Neuron (in vitro differentiated cells): ENCODE results near the gene CRISPLD2.

Source experiments
- H2AFZ ChIP-seq: one replicate; pipeline ENCODE4 v1.6.1; 2013; ENCODE audit warnings: low read depth, mild to moderate bottlenecking, inconsistent platforms, low read length, moderate library complexity
- H3K27me3 ChIP-seq: one replicate; pipeline ENCODE4 v1.6.1; 2013; ENCODE audit warnings: low read length; ENCODE audit not compliant: insufficient read depth
- H3K36me3 ChIP-seq: one replicate; pipeline ENCODE4 v1.6.1; 2013; ENCODE audit warnings: low read length; ENCODE audit not compliant: insufficient read depth
- H3K4me1 ChIP-seq: one replicate; pipeline ENCODE4 v1.6.1; 2013; ENCODE audit warnings: low read length; ENCODE audit not compliant: insufficient read depth
- H3K4me3 ChIP-seq: 2 replicates; pipeline ENCODE4 v1.5.1; 2013; ENCODE audit warnings: mild to moderate bottlenecking, low read length, moderate library complexity
- H3K9me3 ChIP-seq: one replicate; pipeline ENCODE4 v1.6.1; 2013; ENCODE audit warnings: low read length

CRISPLD2 gene

GRCh38 chr16:84807776-84808175 is 12.0 kb upstream of the CRISPLD2 start:
- H3K36me3 ChIP-seq: no peaks in the 10 kb centered on the region

GRCh38 chr16:84808826-84809225 is 11.0 kb upstream of the CRISPLD2 start:
- peaks cover 16% of the 10 kb centered on the region for H3K27me3 ChIP-seq
- H3K9me3 ChIP-seq: peaks cover 10% of the 10 kb centered on the region
- H3K4me3 ChIP-seq: no peak overlapping the region
- H3K36me3 ChIP-seq: no peaks in the 10 kb centered on the region
- H3K4me1 ChIP-seq: no peaks in the 10 kb centered on the region
- no peak overlapping the region for H2AFZ ChIP-seq

More at GRCh38 chr16:84807776-84808175, 12.0 kb upstream of the CRISPLD2 start:
- Histone ChIP-seq H2AFZ (no peak overlapping the region), H3K4me1 (no peaks in the 10 kb centered on the region), H3K4me3 (no peak overlapping the region), H3K27me3 (peaks cover 6% of the 10 kb centered on the region), H3K9me3 (peaks cover 8% of the 10 kb centered on the region)

- Histone ChIP-seq H3K4me1 (no peaks in the 10 kb centered on the region), H3K27me3 (peaks cover 30% of the 10 kb centered on the region), H3K36me3 (no peaks in the 10 kb centered on the region), H3K9me3 (peaks cover 4% of the 10 kb centered on the region), H3K4me3 (no peak overlapping the region), H2AFZ (no peak overlapping the region)
Measured at GRCh38 chr16:84810518-84811273, 9.1 kb upstream of the CRISPLD2 start.

- H3K36me3 ChIP-seq: no peaks in the 10 kb centered on the region
- no peaks in the 10 kb centered on the region for H3K4me1 ChIP-seq
- H3K27me3 ChIP-seq: peaks cover 33% of the 10 kb centered on the region
- peaks cover 4% of the 10 kb centered on the region for H3K9me3 ChIP-seq
- H2AFZ ChIP-seq: no peak overlapping the region
- no peak overlapping the region for H3K4me3 ChIP-seq
Measured at GRCh38 chr16:84811529-84811928, 8.3 kb upstream of the CRISPLD2 start.

- Histone ChIP-seq H3K9me3 (peaks cover 4% of the 10 kb centered on the region), H3K36me3 (no peaks in the 10 kb centered on the region), H3K4me3 (no peak overlapping the region), H3K27me3 (peaks cover 33% of the 10 kb centered on the region), H2AFZ (no peak overlapping the region), H3K4me1 (no peaks in the 10 kb centered on the region)
Measured at GRCh38 chr16:84813141-84813934, 6.4 kb upstream of the CRISPLD2 start.

GRCh38 chr16:84815462-84815861 is 4.3 kb upstream of the CRISPLD2 start:
- Histone ChIP-seq H3K9me3 (peaks cover 2% of the 10 kb centered on the region), H3K4me1 (peaks cover 4% of the 10 kb centered on the region), H2AFZ (no peak overlapping the region), H3K4me3 (no peak overlapping the region), H3K27me3 (peaks cover 37% of the 10 kb centered on the region), H3K36me3 (no peaks in the 10 kb centered on the region)

GRCh38 chr16:84816023-84816422 is 3.8 kb upstream of the CRISPLD2 start:
- Histone ChIP-seq H3K27me3 (peaks cover 42% of the 10 kb centered on the region), H2AFZ (no peak overlapping the region), H3K4me1 (peaks cover 4% of the 10 kb centered on the region), H3K9me3 (peaks cover 2% of the 10 kb centered on the region), H3K4me3 (no peak overlapping the region), H3K36me3 (no peaks in the 10 kb centered on the region)

GRCh38 chr16:84816485-84816884 is 3.3 kb upstream of the CRISPLD2 start:
- Histone ChIP-seq H3K4me1 (peaks cover 4% of the 10 kb centered on the region), H3K9me3 (peaks cover 2% of the 10 kb centered on the region), H3K36me3 (no peaks in the 10 kb centered on the region), H3K27me3 (peaks cover 46% of the 10 kb centered on the region), H2AFZ (no peak overlapping the region), H3K4me3 (no peak overlapping the region)

- peaks cover 48% of the 10 kb centered on the region for H3K27me3 ChIP-seq
- no peaks in the 10 kb centered on the region for H3K36me3 ChIP-seq
- peaks cover 4% of the 10 kb centered on the region for H3K4me1 ChIP-seq
- H2AFZ ChIP-seq: no peak overlapping the region
- H3K4me3 ChIP-seq: no peak overlapping the region
- peaks cover 2% of the 10 kb centered on the region for H3K9me3 ChIP-seq
Measured at GRCh38 chr16:84817206-84817605, 2.6 kb upstream of the CRISPLD2 start.

GRCh38 chr16:84817613-84818012 is 2.2 kb upstream of the CRISPLD2 start:
- Histone ChIP-seq H3K27me3 (peaks cover 45% of the 10 kb centered on the region), H3K4me3 (no peak overlapping the region), H3K4me1 (peaks cover 4% of the 10 kb centered on the region)

GRCh38 chr16:84818133-84818532 is 1.7 kb upstream of the CRISPLD2 start:
- peaks cover 4% of the 10 kb centered on the region for H3K4me1 ChIP-seq
- peaks cover 43% of the 10 kb centered on the region for H3K27me3 ChIP-seq
- H3K9me3 ChIP-seq: peaks cover 2% of the 10 kb centered on the region
- no peak overlapping the region for H2AFZ ChIP-seq
- H3K36me3 ChIP-seq: no peaks in the 10 kb centered on the region
- no peak overlapping the region for H3K4me3 ChIP-seq

More at GRCh38 chr16:84817613-84818012, 2.2 kb upstream of the CRISPLD2 start:
- H3K36me3 ChIP-seq: no peaks in the 10 kb centered on the region
- no peak overlapping the region for H2AFZ ChIP-seq
- H3K9me3 ChIP-seq: peaks cover 2% of the 10 kb centered on the region

- Histone ChIP-seq H3K36me3 (no peaks in the 10 kb centered on the region), H3K27me3 (peaks cover 39% of the 10 kb centered on the region), H3K4me1 (peaks cover 4% of the 10 kb centered on the region), H2AFZ (no peak overlapping the region), H3K4me3 (no peak overlapping the region), H3K9me3 (no peaks in the 10 kb centered on the region)
Measured at GRCh38 chr16:84818989-84819643, 669 bp upstream of the CRISPLD2 start.

GRCh38 chr16:84820305-84820684 is 510 bp downstream of the CRISPLD2 start:
- Histone ChIP-seq H3K36me3 (no peaks in the 10 kb centered on the region), H3K27me3 (peaks cover 34% of the 10 kb centered on the region), H3K4me3 (peak overlapping the region; percentile 39), H3K4me1 (peaks cover 4% of the 10 kb centered on the region), H2AFZ (no peak overlapping the region), H3K9me3 (no peaks in the 10 kb centered on the region)
